Fibroblast of the aortic adventitia (primary cell): ENCODE data around the gene DHRS7. TPM values are rescaled to one million over a fixed set of nuclear protein-coding genes. Genes with fewer than 3 reads are reported as not detected.

Experiments used
- DNase-seq: peaks from one replicate; pipeline ENCODE4 v3.0.0-alpha.2; 2010; ENCODE audit warnings: low read depth
- H3K4me3 ChIP-seq: 2 replicates; pipeline ENCODE4 v1.5.1; 2011; ENCODE audit warnings: low read depth, mild to moderate bottlenecking, control low read depth, low read length, moderate library complexity
- CTCF ChIP-seq: IDR thresholded peaks from 2 replicates; pipeline ENCODE4 v1.5.1; 2011; ENCODE audit warnings: mild to moderate bottlenecking, low read length, control low read depth, inconsistent platforms; ENCODE audit not compliant: insufficient read depth
- total RNA-seq: library from RNA; depleted of rRNA; stranded (reverse); fragments of >200 nt; gene quantifications from 2 replicates; pipeline ENCODE4 v1.2.3, GENCODE V29; 2012; ENCODE audit warnings: low replicate concordance

The DHRS7 gene
- total RNA-seq, 1 donor: 37.5 TPM

GRCh38 chr14:60164404-60164711 lies 840 bp downstream of the DHRS7 start:
- TF ChIP-seq CTCF: no peak
- DNase-seq: peak; percentile 64
- peak overlapping the region; percentile 92 for H3K4me3 ChIP-seq

GRCh38 chr14:60163693-60164092 lies 1.5 kb downstream of the DHRS7 start:
- no peak for DNase-seq
- peak overlapping the region; percentile 92 for H3K4me3 ChIP-seq

GRCh38 chr14:60161196-60162107 lies 3.7 kb downstream of the DHRS7 start:
- TF ChIP-seq CTCF: no peak
- H3K4me3 ChIP-seq: no peak overlapping the region
- peak; percentile 64 for DNase-seq

More at GRCh38 chr14:60163693-60164092, 1.5 kb downstream of the DHRS7 start:
- no peak for TF ChIP-seq CTCF

- TF ChIP-seq CTCF: no peak
- no peak for DNase-seq
- no peak overlapping the region for H3K4me3 ChIP-seq
Observed at GRCh38 chr14:60160422-60160821, 4.8 kb downstream of the DHRS7 start.

GRCh38 chr14:60154671-60155070 lies 10.5 kb downstream of the DHRS7 start:
- no peak for DNase-seq
- H3K4me3 ChIP-seq: no peak overlapping the region
- no peak for TF ChIP-seq CTCF

GRCh38 chr14:60153991-60154390 lies 11.2 kb downstream of the DHRS7 start:
- DNase-seq: no peak
- TF ChIP-seq CTCF: no peak

More at GRCh38 chr14:60153991-60154390, 11.2 kb downstream of the DHRS7 start:
- no peak overlapping the region for H3K4me3 ChIP-seq
